Measurements from ENCODE around the gene CA11.

- no peak for TF ChIP-seq CTCF (IDR thresholded peaks at IDR 0.05)
- TF ChIP-seq POLR2AphosphoS5 (IDR thresholded peaks at IDR 0.05; ENCODE audit: low read depth, low read length), result no peak
- no peak for TF ChIP-seq REST (IDR thresholded peaks at IDR 0.05; ENCODE audit: insufficient read depth in 1 of 2, low read depth in 2 of 2, low read length in 1 of 2)
- no peak for TF ChIP-seq TCF7L2 (IDR thresholded peaks at IDR 0.05; ENCODE audit: low read depth, low read length)
- no peak for TF ChIP-seq SIN3A (IDR thresholded peaks at IDR 0.05; ENCODE audit: borderline replicate concordance, insufficient read depth, low read depth, low read length)
Measured at GRCh38 chr19:48603001-48603400, 43.0 kb downstream of the CA11 start.
